Erythroblast (primary cell): ENCODE measurements around the gene GPHA2.

Experiments used
- GATA1 ChIP-seq: IDR thresholded peaks from 2 replicates; pipeline ENCODE4 v1.6.1; 2011; ENCODE audit warnings: low read depth, mild to moderate bottlenecking, control low read depth, low read length, moderate library complexity
- POLR2A ChIP-seq: IDR thresholded peaks from 2 replicates; pipeline ENCODE4 v1.6.1; 2011; ENCODE audit warnings: mild to moderate bottlenecking, low read length

DNA sequence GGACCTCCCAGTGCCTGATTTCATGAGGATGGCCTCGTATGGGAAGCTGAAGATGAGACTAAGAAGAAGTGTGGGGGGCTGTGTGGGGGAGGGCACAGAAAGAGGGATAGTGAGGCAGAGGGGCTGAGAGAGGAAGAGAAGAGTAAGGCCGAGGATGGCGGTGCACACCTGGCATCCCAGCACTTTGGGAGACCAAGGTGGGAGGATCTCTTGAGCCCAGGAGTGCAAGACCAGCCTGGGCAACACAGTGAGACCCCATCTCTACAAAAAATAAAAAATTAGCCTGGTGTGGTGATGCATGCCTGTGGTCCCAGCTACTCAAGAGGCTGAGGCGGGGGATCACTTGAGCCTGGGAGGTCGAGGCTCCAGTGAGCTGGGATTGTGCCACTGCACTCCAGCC, 43.8 kb downstream of the GPHA2 start:
- TF ChIP-seq POLR2A (no peak), GATA1 (no peak)
